Upper lobe of right lung (tissue), 1 donor: Measurements from ENCODE around the gene PTPRT. TPM values are rescaled to one million over a fixed set of nuclear protein-coding genes. Genes with fewer than 3 reads are reported as not detected.

Experiments used
- ATAC-seq: fragments of 200-7000 bp; cut with Tn5 transposase; one replicate; pipeline ENCODE4 v1.9.1; 2020; ENCODE audit warnings: mild to moderate bottlenecking, moderate library complexity
- DNase-seq: peaks from one replicate; pipeline ENCODE4 v3.0.0-alpha.2; 2020
- H3K27ac ChIP-seq: fragments of 200-600 bp; one replicate; pipeline ENCODE4 v1.8.0; 2022
- H3K27me3 ChIP-seq: fragments of 200-600 bp; one replicate; pipeline ENCODE4 v1.8.0; 2022; ENCODE audit warnings: mild to moderate bottlenecking
- H3K36me3 ChIP-seq: fragments of 200-600 bp; one replicate; pipeline ENCODE4 v1.8.0; 2022
- H3K4me1 ChIP-seq: fragments of 200-600 bp; one replicate; pipeline ENCODE4 v1.8.0; 2022
- H3K4me3 ChIP-seq: fragments of 200-600 bp; one replicate; pipeline ENCODE4 v1.8.0; 2022; ENCODE audit warnings: mild to moderate bottlenecking
- H3K9me3 ChIP-seq: fragments of 200-600 bp; one replicate; pipeline ENCODE4 v1.8.0; 2022
- intact Hi-C: fragments of 100-400 bp; cut with DNase I; formaldehyde crosslinking; loops from one replicate; pipeline ENCODE4 v1.11.0; 2022
- total RNA-seq: library from RNA; stranded (reverse); fragmentation: NEBNext Ultra II Directional; extraction: Animal tissue kit (Norgen Biotek cat#: 25700); gene quantifications from one replicate; pipeline ENCODE4 v1.2.1, GENCODE V29; 2021
- TF ChIP-seq, protein P1 (sequence below): fragments of 200-600 bp; IDR thresholded peaks from one replicate; pipeline ENCODE4 v1.8.0; 2022; ENCODE audit warnings: antibody characterized with exemption
- donor health status: DM: no; HTN: yes; CAD: no; lungs with severe emphysema.

PTPRT gene
- total RNA-seq, 1 donor from 2014 or later = 0.46 TPM

DNA sequence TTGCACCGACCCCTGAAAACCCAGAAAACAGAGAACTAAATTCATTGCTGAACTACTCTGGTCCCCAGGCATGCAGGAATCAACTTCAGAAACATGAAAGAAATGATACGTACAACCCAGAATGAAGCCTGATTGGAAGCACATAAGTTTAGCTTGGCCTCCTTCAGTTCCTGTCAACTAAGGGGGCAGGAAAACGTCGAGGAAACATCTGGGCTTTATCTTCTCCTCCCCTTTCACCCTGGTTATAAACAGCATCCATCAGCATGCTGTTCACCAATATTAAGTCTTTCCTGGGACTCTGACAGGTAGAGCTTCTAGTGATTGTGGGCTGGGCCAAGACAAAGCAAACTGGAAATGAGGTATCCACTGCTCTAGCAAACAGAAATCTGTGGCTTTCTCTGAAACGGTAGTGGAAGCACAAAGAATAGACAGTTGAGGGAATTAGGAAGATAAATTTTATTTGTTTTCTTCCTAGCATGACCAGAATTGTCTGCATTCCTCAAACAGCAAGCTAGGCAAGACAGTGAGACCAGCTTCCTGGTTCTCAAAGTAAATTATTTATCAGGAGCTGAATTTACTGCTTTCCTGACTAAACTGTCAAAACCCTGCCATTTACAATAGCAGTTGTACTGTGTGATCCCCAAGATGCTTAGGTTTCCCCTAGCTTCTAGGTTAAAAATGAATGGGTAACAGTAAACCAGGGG is 134.4 kb downstream of the PTPRT start:
- H3K4me3 ChIP-seq = no peak overlapping the region
- intact Hi-C loops = no loop called here
- no peak for ATAC-seq

DNA sequence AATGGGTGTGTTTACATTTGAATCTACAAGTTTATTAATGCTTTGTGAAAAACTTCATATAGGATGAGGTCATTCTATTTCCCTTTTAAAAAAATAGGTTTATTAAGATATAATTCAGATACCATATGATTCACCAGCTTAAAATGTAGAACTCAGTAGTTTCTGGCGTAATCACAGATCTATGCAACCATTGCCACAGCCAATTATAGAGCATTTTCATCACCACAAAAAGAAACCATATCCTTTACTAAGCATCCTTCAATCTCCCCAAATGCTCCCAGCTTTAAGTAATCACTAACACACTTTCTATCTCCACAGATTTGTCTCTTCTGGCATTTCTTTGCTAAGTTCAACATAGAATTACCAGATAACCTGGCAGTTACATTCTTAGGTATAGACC is 137.2 kb downstream of the PTPRT start:
- intact Hi-C loops = no loop called here
- TF ChIP-seq, protein P1, sequence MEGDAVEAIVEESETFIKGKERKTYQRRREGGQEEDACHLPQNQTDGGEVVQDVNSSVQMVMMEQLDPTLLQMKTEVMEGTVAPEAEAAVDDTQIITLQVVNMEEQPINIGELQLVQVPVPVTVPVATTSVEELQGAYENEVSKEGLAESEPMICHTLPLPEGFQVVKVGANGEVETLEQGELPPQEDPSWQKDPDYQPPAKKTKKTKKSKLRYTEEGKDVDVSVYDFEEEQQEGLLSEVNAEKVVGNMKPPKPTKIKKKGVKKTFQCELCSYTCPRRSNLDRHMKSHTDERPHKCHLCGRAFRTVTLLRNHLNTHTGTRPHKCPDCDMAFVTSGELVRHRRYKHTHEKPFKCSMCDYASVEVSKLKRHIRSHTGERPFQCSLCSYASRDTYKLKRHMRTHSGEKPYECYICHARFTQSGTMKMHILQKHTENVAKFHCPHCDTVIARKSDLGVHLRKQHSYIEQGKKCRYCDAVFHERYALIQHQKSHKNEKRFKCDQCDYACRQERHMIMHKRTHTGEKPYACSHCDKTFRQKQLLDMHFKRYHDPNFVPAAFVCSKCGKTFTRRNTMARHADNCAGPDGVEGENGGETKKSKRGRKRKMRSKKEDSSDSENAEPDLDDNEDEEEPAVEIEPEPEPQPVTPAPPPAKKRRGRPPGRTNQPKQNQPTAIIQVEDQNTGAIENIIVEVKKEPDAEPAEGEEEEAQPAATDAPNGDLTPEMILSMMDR = no peak
- no peaks in the 10 kb centered on the region for H3K27me3 ChIP-seq
- no peaks in the 10 kb centered on the region for H3K36me3 ChIP-seq
- ATAC-seq (no peak), DNase-seq (no peak)
- no peak overlapping the region for H3K4me3 ChIP-seq
- no peaks in the 10 kb centered on the region for H3K9me3 ChIP-seq
- H3K27ac ChIP-seq = no peak overlapping the region
- H3K4me1 ChIP-seq = no peaks in the 10 kb centered on the region

More for the DNA sequence above, 134.4 kb downstream of the PTPRT start:
- no peak for DNase-seq
- H3K27ac ChIP-seq = no peak overlapping the region
- no peaks in the 10 kb centered on the region for H3K27me3 ChIP-seq
- H3K4me1 ChIP-seq = no peaks in the 10 kb centered on the region
- no peaks in the 10 kb centered on the region for H3K36me3 ChIP-seq
- TF ChIP-seq, protein P1 = no peak
- no peaks in the 10 kb centered on the region for H3K9me3 ChIP-seq

DNA sequence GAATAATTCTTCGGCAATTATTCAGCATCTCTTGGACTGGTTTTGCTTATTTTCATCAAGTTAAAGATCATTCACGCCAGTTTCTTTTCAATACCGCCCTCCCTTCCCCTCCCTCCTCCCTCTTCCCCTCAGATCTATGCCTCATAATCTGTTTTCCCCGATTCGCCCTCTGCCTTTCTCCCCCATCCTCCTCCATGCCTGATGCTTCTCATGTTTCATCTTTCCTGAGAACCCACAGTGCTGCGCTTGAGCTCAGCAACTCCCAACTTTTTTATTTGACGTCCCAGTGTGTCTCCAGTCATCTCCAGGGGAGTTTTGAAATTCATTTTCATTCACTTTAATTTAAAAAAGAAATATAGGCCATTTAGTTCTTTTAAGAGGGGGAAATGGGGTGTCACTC is 142.7 kb downstream of the PTPRT start:
- no peaks in the 10 kb centered on the region for H3K36me3 ChIP-seq
- intact Hi-C loops = no loop called here
- no peak for DNase-seq
- no peaks in the 10 kb centered on the region for H3K27me3 ChIP-seq
- ATAC-seq = no peak
- H3K9me3 ChIP-seq = no peaks in the 10 kb centered on the region
- no peak overlapping the region for H3K27ac ChIP-seq
- H3K4me3 ChIP-seq = no peak overlapping the region
- H3K4me1 ChIP-seq = no peaks in the 10 kb centered on the region
- TF ChIP-seq, protein P1 = no peak

DNA sequence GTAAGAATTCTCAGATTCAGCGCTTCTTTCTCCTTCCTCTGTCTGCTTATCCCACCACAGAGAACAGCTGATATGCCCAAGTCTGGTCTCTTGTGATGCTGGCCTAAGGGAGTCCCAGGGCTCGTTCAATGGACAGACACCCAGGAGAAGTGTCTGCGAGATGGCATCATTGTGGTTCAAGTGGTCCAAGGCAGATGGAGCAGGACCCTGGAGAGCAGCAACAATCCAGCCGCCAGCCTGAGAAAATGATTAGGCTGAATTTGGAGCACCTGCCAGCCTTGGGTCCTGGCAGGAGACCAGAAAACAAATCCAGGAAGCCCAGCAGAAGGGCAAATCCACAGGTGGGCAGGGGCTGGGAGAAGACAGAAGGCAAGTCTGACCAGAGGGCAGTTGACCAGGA is 145.8 kb downstream of the PTPRT start:
- TF ChIP-seq, protein P1 = no peak
- ATAC-seq = no peak
- DNase-seq = no peak

DNA sequence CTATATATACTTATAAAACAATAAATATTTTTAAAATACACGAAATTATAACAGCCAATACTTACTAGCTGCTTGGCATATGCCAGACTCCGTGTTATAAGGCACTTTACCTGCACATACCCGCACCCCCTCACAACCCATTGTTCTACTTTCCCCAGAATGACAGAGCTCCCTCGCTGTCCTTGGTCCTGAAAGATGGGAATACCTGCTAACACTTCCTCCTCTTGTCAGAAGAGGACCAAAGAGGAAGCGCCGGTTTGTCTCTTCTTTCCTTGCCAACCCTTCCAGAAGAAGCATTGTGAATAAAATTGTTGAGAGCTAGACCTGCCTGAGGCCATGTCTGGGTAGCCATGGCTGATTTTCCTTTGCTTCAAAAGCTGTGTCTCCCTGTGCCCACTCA is 149.3 kb downstream of the PTPRT start:
- ATAC-seq (no peak), DNase-seq (no peak)
- intact Hi-C loops = no loop called here
- Histone ChIP-seq H3K27me3 (no peaks in the 10 kb centered on the region), H3K4me1 (no peaks in the 10 kb centered on the region), H3K27ac (no peak overlapping the region), H3K36me3 (no peaks in the 10 kb centered on the region), H3K4me3 (no peak overlapping the region), H3K9me3 (no peaks in the 10 kb centered on the region)
- TF ChIP-seq, protein P1 = no peak

More for the DNA sequence above, 145.8 kb downstream of the PTPRT start:
- intact Hi-C loops = no loop called here
- Histone ChIP-seq H3K9me3 (no peaks in the 10 kb centered on the region), H3K27me3 (no peaks in the 10 kb centered on the region), H3K4me1 (no peaks in the 10 kb centered on the region), H3K36me3 (no peaks in the 10 kb centered on the region), H3K4me3 (no peak overlapping the region), H3K27ac (no peak overlapping the region)
